Measurements from ENCODE around the gene MMP2. TPM values are rescaled to one million over a fixed set of nuclear protein-coding genes. Genes with fewer than 3 reads are reported as not detected.

The MMP2 gene
- total RNA-seq, 1 experiment from 2014 or later = 61.3 TPM

GRCh38 chr16:55454861-55455260 is 24.1 kb upstream of the MMP2 start:
- H3K36me3 Mint-ChIP-seq = no peaks in the 10 kb centered on the region
- H3K9me3 Mint-ChIP-seq = peaks cover 10% of the 10 kb centered on the region
- H3K4me1 Mint-ChIP-seq = peaks cover 4% of the 10 kb centered on the region; the same call in 1 of the 2 replicates
- ChIA-PET POLR2A (no interaction called here), CTCF (no interaction called here)
- H3K4me3 Mint-ChIP-seq = no peak overlapping the region
- DNase-seq (ENCODE audit: low spot score) (no peak), ATAC-seq (no peak)
- TF ChIP-seq NR3C1 (CRISPR knock-in tag; conservative IDR thresholded peaks at IDR 0.05; ENCODE audit: low read depth) = no peak
- no peak for TF ChIP-seq ZNF671 (CRISPR knock-in tag; IDR thresholded peaks at IDR 0.05)
- TF ChIP-seq ESRRA (CRISPR knock-in tag; IDR thresholded peaks at IDR 0.05; ENCODE audit: borderline replicate concordance) = no peak
- TF ChIP-seq PRDM15 (CRISPR knock-in tag; IDR thresholded peaks at IDR 0.05) = no peak
- no peak for TF ChIP-seq GRHL2 (CRISPR knock-in tag; IDR thresholded peaks at IDR 0.05; ENCODE audit: insufficient replicate concordance, severe bottlenecking)
- TF ChIP-seq ZNF416 (CRISPR knock-in tag; IDR thresholded peaks at IDR 0.05) = no peak
- no peak for TF ChIP-seq AFF4 (CRISPR knock-in tag; IDR thresholded peaks at IDR 0.05; ENCODE audit: borderline replicate concordance)
- TF ChIP-seq NFYB (CRISPR knock-in tag; conservative IDR thresholded peaks at IDR 0.05; ENCODE audit: low read depth) = no peak
- TF ChIP-seq TEAD1 (CRISPR knock-in tag; IDR thresholded peaks at IDR 0.05) = no peak
- no peak for TF ChIP-seq FOXJ3 (CRISPR knock-in tag; IDR thresholded peaks at IDR 0.05; ENCODE audit: borderline replicate concordance)
- TF ChIP-seq USF1 (CRISPR knock-in tag; IDR thresholded peaks at IDR 0.05) = no peak
- no peak for TF ChIP-seq CTCF (IDR thresholded peaks at IDR 0.05)
- no peak for TF ChIP-seq ZMAT4 (CRISPR knock-in tag; IDR thresholded peaks at IDR 0.05)
- TF ChIP-seq HMGXB4 (CRISPR knock-in tag; IDR thresholded peaks at IDR 0.05) = no peak
- no peak for TF ChIP-seq ZNF138 (CRISPR knock-in tag; conservative IDR thresholded peaks at IDR 0.05)
- TF ChIP-seq E2F4 (CRISPR knock-in tag; IDR thresholded peaks at IDR 0.05; ENCODE audit: borderline replicate concordance, low read depth) = no peak
- no peak for TF ChIP-seq GABPB1 (CRISPR knock-in tag; IDR thresholded peaks at IDR 0.05)
- TF ChIP-seq SP1 (CRISPR knock-in tag; conservative IDR thresholded peaks at IDR 0.05) = no peak
- TF ChIP-seq ZNF219 (CRISPR knock-in tag; IDR thresholded peaks at IDR 0.05; ENCODE audit: borderline replicate concordance) = no peak
- TF ChIP-seq ZNF396 (CRISPR knock-in tag; IDR thresholded peaks at IDR 0.05; ENCODE audit: borderline replicate concordance) = no peak
- H3K27ac Mint-ChIP-seq = no peak overlapping the region
- H3K27me3 Mint-ChIP-seq (ENCODE audit: low read depth) = no peaks in the 10 kb centered on the region

Measured in WTC11 (cell line).